Measurements from ENCODE around the gene RAVER2. TPM values are rescaled to one million over a fixed set of nuclear protein-coding genes. Genes with fewer than 3 reads are reported as not detected.
"Not testable (repeated sequence)": the region's sequence is repeated elsewhere in the genome, so short reads cannot be mapped to it uniquely, and the experiment has no call there.

Gene RAVER2
- 1 to 10 TPM; 1.7 TPM for total RNA-seq

GRCh38 chr1:64744492-64745180 lies at the start of gene RAVER2:
TSS of gene RAVER2 (plus strand) at chr1:64745075. CDS start at chr1:64745173, 98 bp downstream.
- Mint-ChIP-seq H3K4me1 (peaks cover 20% of the 10 kb centered on the region), H3K27me3 (peaks cover 25% of the 10 kb centered on the region), H3K4me3 (peak within 1 kb of the TSS; percentile 81), H3K27ac (peak within 1 kb of the TSS; percentile 77), H3K36me3 (ENCODE audit: low read depth) (no peaks in the 10 kb centered on the region), H3K9me3 (no peaks in the 10 kb centered on the region)
- ChIA-PET POLR2A (no interaction called here), CTCF (no interaction called here)
- peak; percentile 43 for DNase-seq

GRCh38 chr1:64696879-64697278 lies 48.0 kb upstream of the RAVER2 start:
- ChIA-PET CTCF (interaction anchor here (1.3 kb wide), 1 partner anchor 15 kb away, joined by 3 read pairs; no protein-coding TSS in a partner anchor), POLR2A (no interaction called here)
- Mint-ChIP-seq H3K27ac (no peak overlapping the region), H3K9me3 (no peaks in the 10 kb centered on the region), H3K4me3 (no peak overlapping the region), H3K4me1 (peaks cover 3% of the 10 kb centered on the region), H3K27me3 (peaks cover 2% of the 10 kb centered on the region), H3K36me3 (ENCODE audit: low read depth) (no peaks in the 10 kb centered on the region)
- DNase-seq, result no peak

GRCh38 chr1:64699327-64699726 lies 45.5 kb upstream of the RAVER2 start:
- DNase-seq, result no peak
- Mint-ChIP-seq H3K36me3 (ENCODE audit: low read depth) (no peaks in the 10 kb centered on the region), H3K4me3 (no peak overlapping the region), H3K4me1 (no peaks in the 10 kb centered on the region), H3K27me3 (peaks cover 2% of the 10 kb centered on the region), H3K27ac (no peak overlapping the region), H3K9me3 (no peaks in the 10 kb centered on the region)
- POLR2A ChIA-PET, result no interaction called here
- CTCF ChIA-PET, result no interaction called here

- no peak for DNase-seq
- ChIA-PET POLR2A (no interaction called here), CTCF (no interaction called here)
- Mint-ChIP-seq H3K9me3 (no peaks in the 10 kb centered on the region), H3K4me3 (no peak overlapping the region), H3K27me3 (peaks cover 2% of the 10 kb centered on the region), H3K36me3 (ENCODE audit: low read depth) (no peaks in the 10 kb centered on the region), H3K4me1 (no peaks in the 10 kb centered on the region), H3K27ac (no peak overlapping the region)
Observed at GRCh38 chr1:64701071-64701470, 43.8 kb upstream of the RAVER2 start.

GRCh38 chr1:64701886-64702285 lies 43.0 kb upstream of the RAVER2 start:
- H3K9me3 Mint-ChIP-seq, result no peaks in the 10 kb centered on the region
- H3K4me3 Mint-ChIP-seq, result no peak overlapping the region
- CTCF ChIA-PET, result no interaction called here
- H3K4me1 Mint-ChIP-seq, result no peaks in the 10 kb centered on the region
- H3K27ac Mint-ChIP-seq, result no peak overlapping the region
- POLR2A ChIA-PET, result no interaction called here
- H3K36me3 Mint-ChIP-seq (ENCODE audit: low read depth), result no peaks in the 10 kb centered on the region
- peaks cover 2% of the 10 kb centered on the region for H3K27me3 Mint-ChIP-seq
- DNase-seq, result no peak

GRCh38 chr1:64702670-64703069 lies 42.2 kb upstream of the RAVER2 start:
- H3K27ac Mint-ChIP-seq; DNase-seq; POLR2A ChIA-PET; H3K27me3 Mint-ChIP-seq; H3K36me3 Mint-ChIP-seq (ENCODE audit: low read depth); H3K4me1 Mint-ChIP-seq; H3K4me3 Mint-ChIP-seq; H3K9me3 Mint-ChIP-seq; CTCF ChIA-PET: not testable (repeated sequence)

GRCh38 chr1:64703600-64703999 lies 41.3 kb upstream of the RAVER2 start:
- Mint-ChIP-seq H3K36me3 (ENCODE audit: low read depth) (no peaks in the 10 kb centered on the region), H3K4me3 (no peak overlapping the region), H3K27ac (no peak overlapping the region), H3K9me3 (no peaks in the 10 kb centered on the region), H3K27me3 (peaks cover 5% of the 10 kb centered on the region), H3K4me1 (no peaks in the 10 kb centered on the region)
- POLR2A ChIA-PET, result no interaction called here
- CTCF ChIA-PET, result no interaction called here
- DNase-seq, result no peak

GRCh38 chr1:64705591-64705990 lies 39.3 kb upstream of the RAVER2 start:
- H3K36me3 Mint-ChIP-seq (ENCODE audit: low read depth), result no peaks in the 10 kb centered on the region
- peaks cover 9% of the 10 kb centered on the region for H3K27me3 Mint-ChIP-seq
- ChIA-PET CTCF (no interaction called here), POLR2A (no interaction called here)
- H3K9me3 Mint-ChIP-seq, result no peaks in the 10 kb centered on the region
- no peaks in the 10 kb centered on the region for H3K4me1 Mint-ChIP-seq
- no peak overlapping the region for H3K27ac Mint-ChIP-seq
- no peak for DNase-seq
- no peak overlapping the region for H3K4me3 Mint-ChIP-seq

- H3K9me3 Mint-ChIP-seq, result no peaks in the 10 kb centered on the region
- H3K27me3 Mint-ChIP-seq, result peaks cover 9% of the 10 kb centered on the region
- no peaks in the 10 kb centered on the region for H3K4me1 Mint-ChIP-seq
- ChIA-PET POLR2A (no interaction called here), CTCF (interaction anchor here (0.6 kb wide), 2 partner anchors 17 to 414 kb away, joined by 4 to 5 read pairs; no protein-coding TSS in a partner anchor)
- no peak for DNase-seq
- no peaks in the 10 kb centered on the region for H3K36me3 Mint-ChIP-seq (ENCODE audit: low read depth)
- H3K4me3 Mint-ChIP-seq, result no peak overlapping the region
- no peak overlapping the region for H3K27ac Mint-ChIP-seq
Observed at GRCh38 chr1:64711266-64711665, 33.6 kb upstream of the RAVER2 start.

GRCh38 chr1:64712049-64712448 lies 32.8 kb upstream of the RAVER2 start:
- no peaks in the 10 kb centered on the region for H3K36me3 Mint-ChIP-seq (ENCODE audit: low read depth)
- H3K27me3 Mint-ChIP-seq, result peaks cover 9% of the 10 kb centered on the region
- no peak overlapping the region for H3K4me3 Mint-ChIP-seq
- CTCF ChIA-PET, result interaction anchor here (0.6 kb wide), 1 partner anchor 16 kb away, joined by 4 read pairs; no protein-coding TSS in a partner anchor
- H3K9me3 Mint-ChIP-seq, result no peaks in the 10 kb centered on the region
- DNase-seq, result no peak
- POLR2A ChIA-PET, result no interaction called here
- H3K4me1 Mint-ChIP-seq, result no peaks in the 10 kb centered on the region
- no peak overlapping the region for H3K27ac Mint-ChIP-seq

- Mint-ChIP-seq H3K27ac (no peak overlapping the region), H3K36me3 (ENCODE audit: low read depth) (no peaks in the 10 kb centered on the region), H3K9me3 (no peaks in the 10 kb centered on the region), H3K4me1 (no peaks in the 10 kb centered on the region), H3K27me3 (peaks cover 7% of the 10 kb centered on the region), H3K4me3 (no peak overlapping the region)
- POLR2A ChIA-PET, result no interaction called here
- CTCF ChIA-PET, result no interaction called here
- no peak for DNase-seq
Observed at GRCh38 chr1:64715186-64715585, 29.7 kb upstream of the RAVER2 start.

GRCh38 chr1:64721135-64721534 lies 23.7 kb upstream of the RAVER2 start:
- DNase-seq, result no peak
- Mint-ChIP-seq H3K4me1 (no peaks in the 10 kb centered on the region), H3K4me3 (no peak overlapping the region), H3K27ac (no peak overlapping the region), H3K27me3 (peaks cover 14% of the 10 kb centered on the region), H3K9me3 (no peaks in the 10 kb centered on the region), H3K36me3 (ENCODE audit: low read depth) (no peaks in the 10 kb centered on the region)
- POLR2A ChIA-PET, result no interaction called here
- CTCF ChIA-PET, result no interaction called here

GRCh38 chr1:64721576-64722145 lies 23.2 kb upstream of the RAVER2 start:
- H3K27me3 Mint-ChIP-seq, result peaks cover 14% of the 10 kb centered on the region

GRCh38 chr1:64727861-64728260 lies 17.0 kb upstream of the RAVER2 start:
- DNase-seq, result no peak
- Mint-ChIP-seq H3K4me1 (no peaks in the 10 kb centered on the region), H3K27me3 (peaks cover 3% of the 10 kb centered on the region), H3K36me3 (ENCODE audit: low read depth) (no peaks in the 10 kb centered on the region), H3K4me3 (no peak overlapping the region), H3K9me3 (no peaks in the 10 kb centered on the region), H3K27ac (no peak overlapping the region)
- POLR2A ChIA-PET, result no interaction called here
- CTCF ChIA-PET, result interaction anchor here (1.2 kb wide), 1 partner anchor 16 kb away, joined by 4 read pairs; no protein-coding TSS in a partner anchor

More at GRCh38 chr1:64721576-64722145, 23.2 kb upstream of the RAVER2 start:
- H3K36me3 Mint-ChIP-seq (ENCODE audit: low read depth), result no peaks in the 10 kb centered on the region
- no peaks in the 10 kb centered on the region for H3K9me3 Mint-ChIP-seq
- no peak overlapping the region for H3K4me3 Mint-ChIP-seq
- CTCF ChIA-PET, result no interaction called here
- POLR2A ChIA-PET, result no interaction called here
- no peaks in the 10 kb centered on the region for H3K4me1 Mint-ChIP-seq
- H3K27ac Mint-ChIP-seq, result no peak overlapping the region
- no peak for DNase-seq

All from activated CD4-positive, alpha-beta T cell treated with anti-CD3 and anti-CD28 coated beads, Interleukin-2, amount 10 ng/mL, durations not matched to agents 7 days and 5 days (primary cell).